GM12891 (cell line): ENCODE data around the gene C1QTNF5.
A peak's percentile ranks its signal among the peaks of the same experiment; 100 is the strongest.

Source experiments
- DNase-seq: peaks from one replicate; pipeline ENCODE4 v3.0.0; 2011; ENCODE audit warnings: low spot score; ENCODE audit not compliant: insufficient read length
- FAIRE-seq: peaks from 2 replicates; lab custom pipeline; 2011; peaks lifted over from hg19 to GRCh38; lab: Jason Lieb, UNC
- PAX5 ChIP-seq: IDR thresholded peaks from 2 replicates; pipeline ENCODE4 v1.6.1; 2011; ENCODE audit warnings: low read length, moderate library complexity, mild to moderate bottlenecking; ENCODE audit not compliant: insufficient read depth, severe bottlenecking
- POLR2A ChIP-seq: IDR thresholded peaks from 2 replicates; pipeline ENCODE4 v1.6.1; 2011; ENCODE audit warnings: low read depth, low read length, control low read depth
- POLR2AphosphoS5 ChIP-seq: IDR thresholded peaks from 2 replicates; pipeline ENCODE4 v1.6.1; 2011; ENCODE audit warnings: low read depth, low read length, control low read depth
- POU2F2 ChIP-seq: IDR thresholded peaks from 2 replicates; pipeline ENCODE4 v1.6.1; 2011; ENCODE audit warnings: low read depth, mild to moderate bottlenecking, control low read depth, low read length, moderate library complexity
- SPI1 ChIP-seq: IDR thresholded peaks from 2 replicates; pipeline ENCODE4 v1.6.1; 2011; ENCODE audit warnings: low read depth, low read length, control low read depth
- TAF1 ChIP-seq: IDR thresholded peaks from 2 replicates; pipeline ENCODE4 v1.6.1; 2011; ENCODE audit warnings: low read depth, low read length, control low read depth

The C1QTNF5 gene

DNA sequence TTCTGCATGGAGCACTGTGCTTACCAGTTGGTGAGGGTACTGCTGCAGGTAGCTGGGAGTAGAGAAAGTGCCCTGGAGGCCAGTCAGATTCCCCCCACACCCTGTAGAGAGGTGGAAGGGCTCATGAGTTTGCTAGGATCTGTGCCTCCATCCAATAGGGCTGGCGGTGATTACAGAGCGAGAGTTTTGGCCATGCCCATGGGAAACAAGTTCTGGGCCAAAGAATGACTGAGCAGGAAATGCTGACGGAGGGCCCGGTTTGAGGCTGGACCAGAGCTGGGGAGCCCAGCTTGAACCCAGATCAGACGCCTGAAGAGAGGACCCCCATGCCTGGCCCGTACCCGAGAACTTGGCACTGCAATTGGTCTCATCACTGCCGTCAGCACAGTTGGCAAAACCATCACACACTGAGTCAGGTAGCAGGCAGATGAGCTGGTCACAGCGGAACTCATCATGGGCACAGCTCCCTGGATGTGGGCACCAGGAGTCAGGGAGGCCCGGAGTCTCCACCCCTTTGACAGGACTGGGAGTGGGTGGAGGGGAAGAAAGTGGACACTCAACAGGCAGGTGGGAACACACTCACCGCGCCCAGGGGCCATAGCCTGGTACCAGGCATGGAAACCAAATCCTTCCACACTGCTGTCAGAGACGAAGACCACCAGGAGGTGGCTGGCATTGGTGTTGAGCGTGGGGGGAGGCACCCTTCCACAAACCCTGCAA, 3.8 kb upstream of the C1QTNF5 start:
- DNase-seq (no peak), FAIRE-seq (no peak)
- TF ChIP-seq SPI1 (no peak), PAX5 (no peak), POLR2AphosphoS5 (no peak)

DNA sequence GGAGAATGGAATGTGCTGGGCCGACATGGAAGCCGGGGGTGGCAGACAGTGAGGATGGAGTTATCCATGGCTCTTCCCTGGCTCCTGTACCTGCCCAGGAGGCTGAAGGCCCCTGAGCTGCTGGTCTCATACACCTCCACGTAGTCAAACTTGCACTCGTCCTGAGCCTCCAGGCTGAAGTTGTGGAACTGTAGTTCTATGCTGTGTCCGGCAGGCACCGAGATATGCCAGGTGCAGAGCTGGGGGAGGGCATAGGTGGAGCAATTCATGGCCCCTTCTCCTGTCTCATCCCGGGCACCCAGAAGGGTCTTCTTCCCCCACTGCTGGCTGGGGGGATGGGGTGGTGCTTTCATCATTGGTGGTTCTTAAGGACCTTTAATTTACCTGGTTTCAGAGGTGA, 3.0 kb upstream of the C1QTNF5 start:
- FAIRE-seq = no peak
- DNase-seq = no peak
- TF ChIP-seq POU2F2 (no peak), POLR2AphosphoS5 (no peak), PAX5 (no peak), SPI1 (no peak), TAF1 (no peak), POLR2A (no peak)

DNA sequence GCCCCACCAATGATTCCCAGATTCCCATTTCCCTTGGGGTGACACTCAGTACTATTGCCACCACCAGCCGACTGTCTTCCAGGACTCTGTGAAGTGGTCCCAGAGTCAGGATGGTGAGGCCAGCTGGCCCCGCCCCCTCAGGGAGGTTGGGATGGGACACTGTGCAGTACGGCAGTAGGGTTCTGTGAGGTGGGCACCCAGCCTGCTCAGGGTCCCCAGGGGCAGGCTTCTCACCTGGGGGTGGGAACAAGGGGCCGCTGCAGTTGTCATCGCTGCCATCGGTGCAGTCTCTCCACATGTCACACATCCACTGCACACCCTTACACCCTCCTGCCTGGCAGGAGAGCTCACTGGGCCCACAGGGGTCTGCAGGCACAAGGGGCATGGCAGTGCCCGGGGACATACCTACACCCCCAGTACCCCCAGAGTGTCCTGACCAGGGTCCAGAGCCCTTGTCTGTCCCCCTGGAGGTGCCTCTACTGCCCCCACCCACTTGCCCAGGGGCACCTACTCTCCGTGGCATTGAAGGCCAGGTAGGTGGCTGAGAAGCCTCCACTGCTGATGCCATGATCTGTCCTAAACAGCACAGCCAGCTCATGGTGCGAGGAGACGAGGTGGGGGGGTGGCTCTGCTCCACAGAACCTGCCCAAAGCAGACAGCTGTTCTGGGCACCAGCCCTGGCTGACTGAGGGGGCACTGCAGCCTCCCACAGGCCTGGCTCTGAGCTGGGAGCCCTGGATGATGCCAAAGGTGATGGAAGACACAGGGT, 1.9 kb upstream of the C1QTNF5 start:
- no peak for DNase-seq
- TF ChIP-seq POLR2AphosphoS5 = no peak
- no peak for TF ChIP-seq TAF1
- no peak for FAIRE-seq

DNA sequence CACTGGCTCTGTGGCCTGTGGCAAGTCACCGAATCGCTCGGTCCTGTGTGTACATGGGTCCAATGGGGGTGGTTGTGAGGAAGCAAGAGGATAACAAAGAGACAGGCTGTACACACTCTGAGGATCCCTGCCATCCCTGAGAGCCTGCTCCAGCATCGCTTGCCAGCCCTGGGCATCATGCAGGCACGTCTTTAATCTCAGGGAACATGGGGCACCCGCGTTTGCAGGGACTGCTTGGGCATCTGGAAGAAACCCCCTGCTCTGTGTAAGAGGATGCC, 1.3 kb upstream of the C1QTNF5 start:
- FAIRE-seq = no peak
- TF ChIP-seq POU2F2 (no peak), SPI1 (no peak), PAX5 (no peak), POLR2AphosphoS5 (no peak), POLR2A (no peak), TAF1 (no peak)
- DNase-seq = no peak

DNA sequence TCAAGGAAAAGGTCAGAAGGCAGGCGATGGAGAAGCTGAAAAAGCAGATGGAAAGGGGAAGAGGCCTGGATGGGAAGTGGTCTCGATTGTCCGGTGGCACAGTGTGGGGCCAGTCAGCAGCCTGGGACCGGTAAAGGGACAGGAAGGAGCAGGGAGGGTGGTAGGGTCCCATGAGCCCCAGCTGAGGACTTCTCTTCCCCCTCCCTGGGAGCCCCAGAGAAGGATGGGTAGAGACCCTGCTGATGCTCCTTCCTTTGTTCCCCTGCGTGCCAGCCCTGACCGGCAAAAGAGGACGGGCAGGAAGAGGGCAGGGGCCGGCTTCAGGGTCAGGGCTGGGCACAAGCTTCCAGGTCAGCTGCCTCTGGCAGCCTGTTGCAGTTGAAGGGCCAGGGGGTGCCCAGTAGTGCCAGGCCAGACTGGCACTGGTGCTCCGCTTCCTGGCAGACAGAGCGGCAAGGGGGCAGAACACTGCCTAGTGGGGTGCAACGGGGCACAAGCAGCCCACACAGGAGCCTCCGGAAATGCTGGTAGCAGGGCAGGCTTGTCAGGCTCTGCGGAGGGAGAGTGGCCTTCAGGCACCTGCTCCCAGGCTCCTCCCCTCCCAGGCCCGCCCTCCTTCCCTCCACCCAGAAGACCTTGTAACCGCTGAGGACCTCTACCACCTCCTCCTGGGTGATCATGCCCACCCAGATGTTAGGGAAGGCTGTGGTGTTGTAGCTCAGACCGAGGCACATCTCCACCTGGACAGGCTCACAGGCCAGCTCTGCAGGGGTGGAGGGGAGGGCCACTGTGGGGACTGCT, 739 bp upstream of the C1QTNF5 start:
- FAIRE-seq (no peak), DNase-seq (no peak)
- TF ChIP-seq PAX5 (no peak), POLR2AphosphoS5 (no peak), TAF1 (no peak), POU2F2 (no peak), SPI1 (no peak), POLR2A (no peak)

DNA sequence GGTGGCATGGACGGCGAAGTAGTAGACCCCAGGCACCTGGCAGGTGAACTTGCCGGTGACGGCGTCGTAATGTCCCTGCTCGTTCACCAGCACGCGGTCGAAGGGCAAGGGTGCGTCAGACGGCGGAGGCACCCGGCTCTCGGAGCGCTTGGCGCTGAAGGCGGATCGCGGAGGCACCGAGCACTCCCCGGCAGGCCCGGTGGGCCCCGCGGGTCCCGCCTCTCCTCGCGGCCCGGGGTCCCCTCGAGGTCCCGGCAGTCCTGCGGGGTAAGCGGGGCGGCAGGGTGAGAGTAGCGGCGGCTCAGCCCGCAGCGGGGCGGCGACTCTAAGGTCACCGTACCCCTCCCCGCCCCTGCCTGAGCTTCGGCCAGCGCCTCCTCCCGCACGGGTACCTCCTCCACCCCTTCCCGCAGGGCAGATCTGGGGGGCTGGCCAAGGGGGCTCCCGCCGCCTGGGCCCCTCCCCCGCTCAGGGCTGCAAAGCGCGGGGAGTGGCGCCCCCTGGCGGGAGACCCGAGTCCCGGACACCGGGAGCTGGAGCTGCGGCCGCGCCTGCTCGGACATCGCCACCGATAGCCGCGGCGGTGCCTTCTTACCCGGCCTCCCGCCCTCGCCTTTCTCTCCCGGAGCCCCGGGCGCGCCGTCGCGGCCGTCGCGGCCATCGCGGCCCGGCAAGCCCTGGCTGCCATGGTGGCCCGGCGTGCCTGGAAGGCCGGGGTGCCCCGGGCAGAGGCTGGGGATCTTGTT, 921 bp downstream of the C1QTNF5 start:
- TF ChIP-seq PAX5 = no peak
- TF ChIP-seq POU2F2 = no peak
- no peak for TF ChIP-seq TAF1
- TF ChIP-seq POLR2A = no peak
- no peak for FAIRE-seq
- peak; percentile 72 for DNase-seq

DNA sequence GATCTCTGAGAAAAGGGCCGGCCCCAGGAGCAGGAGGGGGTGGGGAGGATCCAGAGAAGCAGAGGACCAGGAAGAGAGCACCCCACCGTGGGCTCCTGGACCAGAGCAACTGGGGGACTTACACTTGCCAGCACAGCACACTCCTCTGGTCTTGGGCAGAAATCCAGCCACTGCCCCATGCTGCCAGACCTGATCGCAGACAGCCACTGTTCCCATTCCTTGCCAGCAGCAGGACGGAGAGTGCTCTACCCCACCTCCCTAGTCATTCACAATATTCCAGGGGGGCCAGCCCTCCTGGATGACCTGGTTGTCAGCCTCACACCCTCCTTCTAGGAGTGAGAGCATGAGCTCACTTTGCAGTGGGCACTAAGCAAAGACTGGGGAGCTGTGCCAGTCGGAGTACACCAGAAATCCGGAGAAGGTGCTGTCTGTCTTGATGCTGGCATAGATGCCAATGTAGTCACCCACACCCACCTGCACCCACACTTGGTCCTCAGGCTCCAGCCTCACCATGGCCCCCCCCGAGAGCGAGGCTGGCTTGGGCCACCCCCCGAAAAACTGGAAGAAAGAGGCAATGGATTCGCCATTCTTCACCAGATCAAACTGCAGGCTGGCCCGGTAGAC, 1.6 kb downstream of the C1QTNF5 start:
- TF ChIP-seq SPI1 = no peak
- no peak for TF ChIP-seq POLR2AphosphoS5
- no peak for TF ChIP-seq POU2F2
- TF ChIP-seq PAX5 = no peak
- TF ChIP-seq POLR2A = no peak
- peak; percentile 50 for FAIRE-seq

DNA sequence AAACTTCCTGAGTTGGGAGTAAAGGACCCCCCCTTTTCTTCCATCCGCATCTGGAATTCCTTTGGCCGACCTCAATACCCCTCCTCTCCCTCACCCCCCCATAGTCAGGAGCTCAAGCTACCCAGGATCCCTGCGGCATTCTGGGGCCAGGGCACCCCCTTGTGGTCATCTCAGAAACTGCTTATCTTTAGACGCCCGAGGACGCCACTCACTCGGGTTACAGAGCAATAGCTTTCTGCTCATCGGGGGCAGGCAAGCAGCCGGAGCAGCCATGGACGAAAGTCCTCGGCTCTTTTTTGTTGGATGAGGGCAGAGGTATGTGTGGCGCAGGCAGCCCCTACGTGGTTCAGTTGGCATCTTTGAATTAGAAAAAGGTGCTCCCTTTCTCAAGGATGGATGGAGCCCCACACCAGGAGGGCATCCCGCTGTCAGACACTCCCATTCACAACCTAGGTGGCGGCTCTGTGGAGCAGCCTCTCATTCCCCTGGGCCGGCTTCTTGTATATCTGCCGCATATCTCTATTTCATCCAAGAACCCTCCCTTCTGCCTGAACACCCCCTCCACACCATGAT, 2.3 kb downstream of the C1QTNF5 start:
- DNase-seq (peak; percentile 80), FAIRE-seq (peak; percentile 62)
- no peak for TF ChIP-seq SPI1
- TF ChIP-seq TAF1 = no peak
- no peak for TF ChIP-seq POLR2A
- no peak for TF ChIP-seq PAX5
- no peak for TF ChIP-seq POLR2AphosphoS5
- no peak for TF ChIP-seq POU2F2

More for the DNA sequence above, 1.6 kb downstream of the C1QTNF5 start:
- DNase-seq = no peak
